Activated T-cell treated with anti-CD3 and anti-CD28 coated beads, Interleukin-2, amount 50 U/mL, for 24 hours (primary cell): ENCODE results near the gene GSX2.

Experiments used
- DNase-seq: peaks from one replicate; pipeline ENCODE4 v3.0.0-alpha.2; 2020
- H3K27ac Mint-ChIP-seq: 2 replicates; pipeline ENCODE4 v1.8.0; 2020; ENCODE audit warnings: mild to moderate bottlenecking, mixed read lengths
- H3K27me3 Mint-ChIP-seq: 2 replicates; pipeline ENCODE4 v1.8.0; 2020; ENCODE audit warnings: mixed read lengths
- H3K36me3 Mint-ChIP-seq: 2 replicates; pipeline ENCODE4 v1.8.0; 2020; ENCODE audit warnings: low read depth, mixed read lengths
- H3K4me1 Mint-ChIP-seq: 2 replicates; pipeline ENCODE4 v1.8.0; 2020; ENCODE audit warnings: low read depth, mixed read lengths
- H3K4me3 Mint-ChIP-seq: 2 replicates; pipeline ENCODE4 v1.8.0; 2020; ENCODE audit warnings: mild to moderate bottlenecking, moderate library complexity, mixed read lengths
- H3K9me3 Mint-ChIP-seq: 2 replicates; pipeline ENCODE4 v1.8.0; 2020; ENCODE audit warnings: mixed read lengths

GSX2 gene

GRCh38 chr4:54149323-54149722 lies 49.4 kb downstream of the GSX2 start:
- Mint-ChIP-seq H3K36me3 (no peaks in the 10 kb centered on the region), H3K4me1 (peaks cover 8% of the 10 kb centered on the region), H3K27me3 (peaks cover 23% of the 10 kb centered on the region), H3K9me3 (peaks cover 5% of the 10 kb centered on the region), H3K27ac (no peak overlapping the region), H3K4me3 (no peak overlapping the region)
- no peak for DNase-seq
